ENCODE data around the gene MAN2A1.
"Not testable (repeated sequence)": the region's sequence is repeated elsewhere in the genome, so short reads cannot be mapped to it uniquely, and the experiment has no call there.

Gene MAN2A1

GRCh38 chr5:109759306-109759705 lies 69.6 kb downstream of the MAN2A1 start:
- DNase-seq = no peak

DNA sequence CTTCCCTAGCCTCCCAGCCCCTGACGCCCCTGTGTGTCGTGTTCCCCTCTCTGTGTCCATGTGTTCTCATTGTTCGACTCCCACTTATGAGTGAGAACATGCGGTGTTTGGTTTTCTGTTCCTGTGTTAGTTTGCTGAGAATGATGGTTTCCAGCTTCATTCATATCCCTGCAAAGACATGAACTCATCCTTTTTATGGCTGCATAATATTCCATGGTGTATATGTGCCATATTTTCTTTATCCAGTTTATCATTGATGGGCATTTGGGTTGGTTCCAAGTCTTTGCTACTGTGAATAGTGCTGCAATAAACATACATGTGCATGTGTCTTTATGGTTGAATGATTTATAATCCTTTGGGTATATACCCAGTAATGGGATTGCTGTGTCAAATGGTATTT lies 70.4 kb downstream of the MAN2A1 start:
- not testable (repeated sequence) for DNase-seq

DNA sequence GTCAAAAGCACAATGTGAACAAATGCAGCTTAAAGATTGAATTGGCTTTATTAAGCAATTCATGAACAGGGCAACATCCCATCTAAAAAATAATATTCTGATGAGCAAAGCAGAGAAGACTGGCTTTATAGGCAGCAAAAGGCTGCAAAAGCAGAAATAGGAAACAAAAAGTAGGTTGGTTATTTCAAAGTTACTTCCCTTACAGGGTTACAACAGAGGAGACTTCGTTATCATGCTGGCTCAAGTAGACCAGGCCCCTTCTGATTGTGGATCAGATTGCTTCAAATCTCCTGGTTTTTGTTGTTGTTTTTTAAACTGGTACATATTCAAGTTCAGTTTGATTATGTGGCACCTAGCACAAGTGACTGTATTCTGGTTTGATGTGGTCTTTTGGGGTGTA lies 73.1 kb downstream of the MAN2A1 start:
- DNase-seq = no peak

GRCh38 chr5:109767184-109767995 lies 77.7 kb downstream of the MAN2A1 start:
- DNase-seq = no peak

- no peak for DNase-seq
Measured at GRCh38 chr5:109767997-109768396, 78.3 kb downstream of the MAN2A1 start.

- no peak for DNase-seq
Measured at GRCh38 chr5:109769597-109770291, 80.0 kb downstream of the MAN2A1 start.

- no peak for DNase-seq
Measured at GRCh38 chr5:109775130-109775529, 85.4 kb downstream of the MAN2A1 start.

- no peak for DNase-seq
Measured at GRCh38 chr5:109779036-109779735, 89.5 kb downstream of the MAN2A1 start.

GRCh38 chr5:109784687-109785086 lies 95.0 kb downstream of the MAN2A1 start:
- DNase-seq = no peak

DNA sequence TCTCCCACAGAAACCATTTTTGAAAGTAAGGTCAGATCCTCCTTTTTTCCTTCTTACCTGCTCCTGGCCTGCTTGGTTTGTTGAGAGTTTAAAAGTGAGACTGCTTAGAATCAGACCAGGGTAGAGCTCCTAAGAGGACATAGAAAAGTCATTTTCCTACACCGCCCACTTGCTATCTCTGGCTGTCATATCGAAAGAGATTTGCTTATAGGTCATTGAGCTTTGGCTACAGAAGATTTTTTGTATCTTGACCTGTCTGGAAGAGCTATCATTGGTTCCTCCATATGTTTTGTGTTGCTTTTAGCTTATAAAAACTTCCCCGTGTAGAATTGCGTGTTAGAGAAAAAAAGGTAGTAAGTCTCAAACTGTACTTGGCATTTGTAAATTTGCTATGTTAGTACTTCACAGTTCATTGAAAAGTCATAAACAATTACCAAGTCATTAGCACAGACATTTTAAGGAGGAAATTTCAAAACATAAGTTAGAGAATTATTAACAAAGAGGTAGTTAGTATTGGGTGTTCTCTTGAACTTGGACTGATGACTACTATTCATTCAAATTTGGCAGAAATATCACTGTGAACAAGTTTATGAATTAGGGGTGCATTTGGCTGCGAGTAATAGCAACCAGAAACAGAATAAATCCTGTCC lies 96.6 kb downstream of the MAN2A1 start:
- DNase-seq = no peak

- DNase-seq = no peak
Measured at GRCh38 chr5:109788596-109788995, 98.9 kb downstream of the MAN2A1 start.

- no peak for DNase-seq
Measured at GRCh38 chr5:109792613-109793012, 102.9 kb downstream of the MAN2A1 start.

- DNase-seq = no peak
Measured at GRCh38 chr5:109803854-109804253, 114.1 kb downstream of the MAN2A1 start.

DNA sequence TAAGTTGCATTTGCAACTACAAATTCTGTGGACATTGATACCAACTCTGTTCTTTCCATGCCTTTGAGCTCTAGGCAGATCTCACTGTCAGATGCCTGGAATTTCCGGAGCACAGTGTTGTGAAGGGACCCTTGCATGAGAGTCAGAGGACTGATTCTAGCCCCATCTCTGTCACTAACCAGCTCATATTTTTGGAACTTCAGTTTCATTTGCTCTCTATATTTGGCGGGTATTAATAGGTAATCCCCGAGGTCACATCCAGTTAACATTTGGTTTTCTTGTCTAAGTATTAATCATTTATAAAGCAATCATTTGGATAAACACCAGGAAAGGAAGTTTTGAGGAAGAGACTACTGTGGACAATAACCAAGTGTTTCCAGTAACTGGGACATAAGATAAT lies 115.7 kb downstream of the MAN2A1 start:
- no peak for DNase-seq

DNA sequence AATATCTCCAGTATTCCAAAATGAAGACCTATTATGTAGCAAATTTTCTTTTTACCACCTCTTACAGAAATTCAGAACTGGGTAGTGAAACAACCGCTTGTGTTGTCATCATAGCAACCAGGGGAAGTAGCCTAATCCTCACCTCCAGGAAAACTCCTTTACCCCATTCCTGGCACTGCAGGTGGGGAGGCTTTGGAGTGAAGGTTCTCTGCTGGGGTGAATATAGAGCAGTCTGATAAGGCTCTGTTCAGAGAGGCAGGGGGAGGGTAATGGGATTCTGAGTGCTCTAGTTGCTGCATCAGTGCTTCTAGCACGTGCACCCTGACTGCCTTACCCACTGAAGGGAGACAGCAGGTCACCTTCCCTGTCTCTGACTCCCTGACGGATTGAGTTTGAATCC lies 116.2 kb downstream of the MAN2A1 start:
- no peak for DNase-seq

DNA sequence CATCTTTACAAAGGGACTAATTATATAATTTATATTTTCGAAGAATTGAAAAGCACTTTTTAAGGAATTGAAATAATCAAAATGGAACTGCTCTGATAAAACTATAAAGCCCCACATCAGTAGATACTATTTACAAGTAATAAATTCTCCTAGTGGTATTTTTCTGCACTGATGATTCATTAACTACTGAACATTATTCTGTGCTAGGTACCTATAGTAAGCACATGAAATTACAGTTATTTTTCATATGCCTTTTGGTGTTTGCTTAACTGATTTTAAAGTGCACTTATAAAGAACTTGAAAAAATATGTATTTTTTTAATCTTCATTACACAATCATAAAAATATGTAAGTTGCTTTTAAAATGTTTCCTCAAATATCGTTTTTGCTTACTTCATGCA lies 123.0 kb downstream of the MAN2A1 start:
- DNase-seq = no peak

DNA sequence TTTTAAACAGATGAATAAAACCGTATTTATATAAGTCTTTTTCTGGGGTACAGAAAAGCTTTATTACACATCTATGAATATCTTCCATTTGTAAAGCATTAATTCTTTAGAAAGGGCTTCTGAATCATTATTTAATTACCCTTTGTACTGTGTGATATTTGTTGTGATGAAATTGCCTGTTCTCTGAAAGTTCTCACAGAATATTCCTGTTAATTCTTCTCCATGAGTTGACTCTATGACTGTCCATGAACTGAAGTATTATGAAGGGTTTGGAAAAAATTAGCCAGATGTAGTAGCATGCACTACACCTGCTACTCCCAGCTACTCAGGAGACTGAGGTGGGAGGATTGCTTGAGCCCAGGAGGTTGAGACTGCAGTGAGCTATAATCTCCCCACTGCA lies 127.0 kb downstream of the MAN2A1 start:
- no peak for DNase-seq

DNA sequence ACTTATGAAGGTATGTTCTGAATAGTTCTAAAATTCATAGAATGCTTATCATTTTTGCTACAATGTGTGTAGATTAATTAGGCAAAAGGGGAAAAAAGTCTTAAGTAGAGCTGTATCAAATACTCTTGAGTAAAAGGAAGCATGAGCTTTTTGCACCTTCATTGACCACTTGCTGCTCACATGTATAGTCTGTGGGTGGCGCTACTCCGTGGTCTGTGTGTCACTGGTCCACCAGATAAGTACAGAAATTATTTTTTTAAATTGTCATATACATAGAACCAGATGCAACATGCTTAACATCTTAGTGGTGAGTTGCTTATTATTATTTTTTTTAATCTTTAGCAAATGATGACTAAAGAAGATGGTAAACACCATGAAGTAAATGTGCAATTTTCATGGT lies 130.2 kb downstream of the MAN2A1 start:
- DNase-seq = no peak

DNA sequence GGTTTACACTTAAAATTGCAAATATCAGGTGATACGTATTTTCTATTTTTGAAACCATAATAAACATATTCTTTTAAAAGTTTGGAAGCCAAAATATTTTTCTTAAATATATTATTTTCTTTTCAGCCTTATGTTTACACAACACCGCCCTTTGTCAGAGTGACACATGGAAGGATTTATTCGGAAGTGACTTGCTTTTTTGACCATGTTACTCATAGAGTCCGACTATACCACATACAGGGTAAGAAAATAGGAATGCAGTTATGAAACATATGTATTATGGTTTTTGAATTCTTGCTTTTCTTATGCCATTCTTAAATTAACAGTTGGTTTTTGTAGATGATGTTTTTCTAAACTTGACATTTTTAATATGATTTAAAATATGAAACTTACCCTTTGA lies 133.9 kb downstream of the MAN2A1 start:
- DNase-seq = no peak

GRCh38 chr5:109825450-109825849 lies 135.7 kb downstream of the MAN2A1 start:
- no peak for DNase-seq

DNA sequence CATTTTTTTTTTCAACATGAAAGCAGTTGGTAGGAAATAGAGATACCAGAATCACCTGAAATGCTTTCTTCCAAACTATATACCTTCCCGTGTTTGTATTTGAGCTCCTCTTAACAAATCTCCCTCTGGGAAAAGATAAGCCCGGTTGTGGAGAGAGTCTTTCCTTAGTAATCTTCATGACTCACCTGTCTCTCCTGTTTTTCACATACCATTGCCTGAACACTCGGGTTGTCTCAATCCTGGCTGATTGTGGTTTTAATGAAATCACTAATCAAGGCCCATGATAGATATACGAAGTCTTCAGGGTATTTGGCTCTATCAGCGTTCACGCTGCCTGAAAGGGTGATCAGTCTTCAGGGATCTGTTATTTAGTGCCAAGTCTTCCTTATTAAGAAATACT lies 136.7 kb downstream of the MAN2A1 start:
- DNase-seq = no peak

- no peak for DNase-seq
Measured at GRCh38 chr5:109829331-109829730, 139.6 kb downstream of the MAN2A1 start.

DNA sequence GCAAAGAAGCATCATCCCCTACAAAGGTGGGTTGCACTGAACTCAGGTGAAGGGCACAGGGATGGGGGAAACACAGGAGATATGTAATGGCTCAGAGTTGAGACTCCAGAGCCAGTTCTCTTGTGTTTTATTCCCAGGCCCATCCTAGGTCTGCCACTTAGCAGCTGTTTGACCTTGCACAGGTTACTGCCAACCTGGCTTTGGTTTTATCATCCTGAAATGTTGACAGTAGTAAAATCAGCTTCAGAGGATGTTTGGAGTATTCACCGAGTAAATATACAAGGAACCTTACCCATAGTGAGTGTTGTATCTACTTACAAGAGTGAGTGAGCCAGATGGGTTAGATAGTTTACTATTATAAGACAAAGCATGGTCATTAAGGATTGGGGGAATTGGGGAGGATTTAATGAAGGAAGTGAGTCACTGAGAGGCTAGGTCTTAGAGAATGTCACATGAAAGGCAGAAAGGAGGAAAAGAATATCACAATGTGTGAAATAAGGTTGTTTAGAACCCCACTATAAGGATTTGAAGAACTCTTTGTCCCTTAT lies 141.3 kb downstream of the MAN2A1 start:
- no peak for DNase-seq
